Measurements from ENCODE around the gene HSD3B7.

The HSD3B7 gene

GRCh38 chr16:30961384-30961783 is 23.6 kb upstream of the HSD3B7 start:
- H3K36me3 ChIP-seq (ENCODE audit: control insufficient read depth in 2 of 2, insufficient read depth in 1 of 2, low read length in 2 of 2), result peaks cover 49 to 79% of the 10 kb centered on the region in 2 experiments
- no peak for TF ChIP-seq RBAK (tag by site-specific recombination; IDR thresholded peaks at IDR 0.05)
- TF ChIP-seq ZNF791 (tag by site-specific recombination; IDR thresholded peaks at IDR 0.05), result no peak
- TF ChIP-seq, protein P1, sequence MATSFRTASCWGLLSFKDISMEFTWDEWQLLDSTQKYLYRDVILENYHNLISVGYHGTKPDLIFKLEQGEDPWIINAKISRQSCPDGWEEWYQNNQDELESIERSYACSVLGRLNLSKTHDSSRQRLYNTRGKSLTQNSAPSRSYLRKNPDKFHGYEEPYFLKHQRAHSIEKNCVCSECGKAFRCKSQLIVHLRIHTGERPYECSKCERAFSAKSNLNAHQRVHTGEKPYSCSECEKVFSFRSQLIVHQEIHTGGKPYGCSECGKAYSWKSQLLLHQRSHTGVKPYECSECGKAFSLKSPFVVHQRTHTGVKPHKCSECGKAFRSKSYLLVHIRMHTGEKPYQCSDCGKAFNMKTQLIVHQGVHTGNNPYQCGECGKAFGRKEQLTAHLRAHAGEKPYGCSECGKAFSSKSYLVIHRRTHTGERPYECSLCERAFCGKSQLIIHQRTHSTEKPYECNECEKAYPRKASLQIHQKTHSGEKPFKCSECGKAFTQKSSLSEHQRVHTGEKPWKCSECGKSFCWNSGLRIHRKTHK (tag by site-specific recombination; IDR thresholded peaks at IDR 0.05), result no peak
- TF ChIP-seq HOXC10 (CRISPR knock-in tag; IDR thresholded peaks at IDR 0.05), result no peak
- no peak for TF ChIP-seq ZNF596 (tag by site-specific recombination; IDR thresholded peaks at IDR 0.05)
- no peak for TF ChIP-seq ZNF239 (tag by site-specific recombination; IDR thresholded peaks at IDR 0.05)
- no peak for TF ChIP-seq KLF7 (tag by site-specific recombination; IDR thresholded peaks at IDR 0.05; ENCODE audit: borderline replicate concordance)
- no peak for TF ChIP-seq ZBTB20 (tag by site-specific recombination; IDR thresholded peaks at IDR 0.05)
- TF ChIP-seq ZNF777 (tag by site-specific recombination; IDR thresholded peaks at IDR 0.05; ENCODE audit: borderline replicate concordance), result no peak
- no peak for TF ChIP-seq ZNF2 (tag by site-specific recombination; IDR thresholded peaks at IDR 0.05)
- no peak for TF ChIP-seq ZNF140 (tag by site-specific recombination; IDR thresholded peaks at IDR 0.05)
- TF ChIP-seq, protein P2, sequence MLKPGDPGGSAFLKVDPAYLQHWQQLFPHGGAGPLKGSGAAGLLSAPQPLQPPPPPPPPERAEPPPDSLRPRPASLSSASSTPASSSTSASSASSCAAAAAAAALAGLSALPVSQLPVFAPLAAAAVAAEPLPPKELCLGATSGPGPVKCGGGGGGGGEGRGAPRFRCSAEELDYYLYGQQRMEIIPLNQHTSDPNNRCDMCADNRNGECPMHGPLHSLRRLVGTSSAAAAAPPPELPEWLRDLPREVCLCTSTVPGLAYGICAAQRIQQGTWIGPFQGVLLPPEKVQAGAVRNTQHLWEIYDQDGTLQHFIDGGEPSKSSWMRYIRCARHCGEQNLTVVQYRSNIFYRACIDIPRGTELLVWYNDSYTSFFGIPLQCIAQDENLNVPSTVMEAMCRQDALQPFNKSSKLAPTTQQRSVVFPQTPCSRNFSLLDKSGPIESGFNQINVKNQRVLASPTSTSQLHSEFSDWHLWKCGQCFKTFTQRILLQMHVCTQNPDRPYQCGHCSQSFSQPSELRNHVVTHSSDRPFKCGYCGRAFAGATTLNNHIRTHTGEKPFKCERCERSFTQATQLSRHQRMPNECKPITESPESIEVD (tag by site-specific recombination; IDR thresholded peaks at IDR 0.05), result no peak
- TF ChIP-seq SCRT2 (tag by site-specific recombination; IDR thresholded peaks at IDR 0.05), result no peak
- no peak for TF ChIP-seq ZBTB21 (tag by site-specific recombination; IDR thresholded peaks at IDR 0.05)
- no peak for TF ChIP-seq ZNF560 (tag by site-specific recombination; IDR thresholded peaks at IDR 0.05; ENCODE audit: borderline replicate concordance)
- H3K27ac ChIP-seq (ENCODE audit: extremely low read depth, low read depth, low read length), result no peak overlapping the region
- no peaks in the 10 kb centered on the region for H3K4me1 ChIP-seq (ENCODE audit: control insufficient read depth, insufficient read depth, low read length)
- POLR2A ChIA-PET, result interaction anchor here (0.6 to 0.7 kb wide), 2 partner anchors 19 to 197 kb away, joined by 5 to 10 read pairs; no protein-coding TSS in a partner anchor
- CTCF ChIA-PET, result interaction anchor here (0.6 to 1.1 kb wide), 3 partner anchors 24 to 477 kb away, joined by 3 to 4 read pairs (median 4); partner anchors contain the start of gene HSD3B7
- no peak overlapping the region for H3K4me3 ChIP-seq (ENCODE audit: low read depth, low read length)
- H3K9me3 ChIP-seq (ENCODE audit: control insufficient read depth, insufficient read depth, low read depth, low read length), result no peaks in the 10 kb centered on the region

DNA sequence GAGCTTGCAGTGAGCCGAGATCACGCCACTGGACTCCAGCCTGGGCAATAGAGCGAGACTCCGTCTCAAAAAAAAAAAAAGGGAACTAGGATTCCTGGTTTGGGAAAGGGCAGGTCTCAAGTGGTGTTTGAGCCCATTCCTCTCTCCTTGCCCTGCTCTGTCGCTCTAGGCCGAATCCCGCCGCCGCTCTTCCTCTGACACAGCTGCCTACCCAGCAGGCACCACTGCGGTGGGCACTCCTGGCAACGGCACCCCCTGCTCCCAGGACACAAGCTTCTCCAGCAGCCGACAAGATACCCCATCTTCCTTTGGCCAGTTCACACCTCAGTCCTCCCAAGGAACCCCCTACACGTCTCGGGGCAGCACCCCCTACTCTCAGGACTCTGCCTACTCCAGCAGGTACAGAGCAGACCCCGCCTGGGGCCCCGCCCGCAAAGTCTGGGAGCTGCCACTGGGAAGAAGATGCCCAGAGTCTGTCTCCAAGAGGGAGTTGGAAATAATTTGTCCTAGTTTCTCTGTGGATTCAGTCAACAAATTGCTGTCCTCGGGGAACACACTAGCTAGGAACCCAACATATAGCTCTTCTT is 21.0 kb upstream of the HSD3B7 start:
- Histone ChIP-seq H3K9me3 (ENCODE audit: control insufficient read depth, insufficient read depth, low read depth, low read length) (no peaks in the 10 kb centered on the region), H3K36me3 (ENCODE audit: control insufficient read depth in 2 of 2, insufficient read depth in 1 of 2, low read length in 2 of 2) (peaks cover 68 to 94% of the 10 kb centered on the region in 2 experiments), H3K4me3 (ENCODE audit: low read depth, low read length) (no peak overlapping the region), H3K27ac (ENCODE audit: extremely low read depth, low read depth, low read length) (no peak overlapping the region), H3K4me1 (ENCODE audit: control insufficient read depth, insufficient read depth, low read length) (no peaks in the 10 kb centered on the region)
- ChIA-PET POLR2A (interaction anchor here (1.2 to 1.9 kb wide), 2 partner anchors 10 to 19 kb away, joined by 3 to 5 read pairs; no protein-coding TSS in a partner anchor), CTCF (interaction anchor here (1.4 kb wide), 1 partner anchor 10 kb away, joined by 10 read pairs; no protein-coding TSS in a partner anchor)
- TF ChIP-seq MYNN (tag by site-specific recombination; IDR thresholded peaks at IDR 0.05; ENCODE audit: borderline replicate concordance) (no peak), ZNF621 (tag by site-specific recombination; IDR thresholded peaks at IDR 0.05) (no peak), PRDM2 (tag by site-specific recombination; IDR thresholded peaks at IDR 0.05; ENCODE audit: borderline replicate concordance) (no peak), ZNF596 (tag by site-specific recombination; IDR thresholded peaks at IDR 0.05) (no peak), ZNF292 (tag by site-specific recombination; IDR thresholded peaks at IDR 0.05; ENCODE audit: borderline replicate concordance, low read depth) (no peak)
- TF ChIP-seq, protein P3, sequence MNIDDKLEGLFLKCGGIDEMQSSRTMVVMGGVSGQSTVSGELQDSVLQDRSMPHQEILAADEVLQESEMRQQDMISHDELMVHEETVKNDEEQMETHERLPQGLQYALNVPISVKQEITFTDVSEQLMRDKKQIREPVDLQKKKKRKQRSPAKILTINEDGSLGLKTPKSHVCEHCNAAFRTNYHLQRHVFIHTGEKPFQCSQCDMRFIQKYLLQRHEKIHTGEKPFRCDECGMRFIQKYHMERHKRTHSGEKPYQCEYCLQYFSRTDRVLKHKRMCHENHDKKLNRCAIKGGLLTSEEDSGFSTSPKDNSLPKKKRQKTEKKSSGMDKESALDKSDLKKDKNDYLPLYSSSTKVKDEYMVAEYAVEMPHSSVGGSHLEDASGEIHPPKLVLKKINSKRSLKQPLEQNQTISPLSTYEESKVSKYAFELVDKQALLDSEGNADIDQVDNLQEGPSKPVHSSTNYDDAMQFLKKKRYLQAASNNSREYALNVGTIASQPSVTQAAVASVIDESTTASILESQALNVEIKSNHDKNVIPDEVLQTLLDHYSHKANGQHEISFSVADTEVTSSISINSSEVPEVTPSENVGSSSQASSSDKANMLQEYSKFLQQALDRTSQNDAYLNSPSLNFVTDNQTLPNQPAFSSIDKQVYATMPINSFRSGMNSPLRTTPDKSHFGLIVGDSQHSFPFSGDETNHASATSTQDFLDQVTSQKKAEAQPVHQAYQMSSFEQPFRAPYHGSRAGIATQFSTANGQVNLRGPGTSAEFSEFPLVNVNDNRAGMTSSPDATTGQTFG (tag by site-specific recombination; IDR thresholded peaks at IDR 0.05; ENCODE audit: borderline replicate concordance), result no peak
